Upper lobe of left lung (tissue), 4 donors: ENCODE data around the gene BPIFB4.

Source experiments
- CTCF ChIP-seq, 6 experiments: fragments of 450-650 bp in 4 of 6; fragments of 200-600 bp in 2 of 6; sonication (generic) in 2 of 6; IDR thresholded peaks; one replicate each; pipeline ENCODE4 v1.5.1; 2016 to 2019; ENCODE audit warnings: antibody characterized with exemption in 6 of 6
- EP300 ChIP-seq, 4 donors: sonication (generic); formaldehyde crosslinking; IDR thresholded peaks; one replicate each; pipeline ENCODE4 v1.5.1; 2017; ENCODE audit warnings: antibody characterized with exemption in 4 of 4, control low read depth in 2 of 4
- POLR2A ChIP-seq, 4 donors: fragments of 450-650 bp; IDR thresholded peaks; one replicate each; pipeline ENCODE4 v1.5.1; 2016 to 2017; ENCODE audit warnings: antibody characterized with exemption in 4 of 4, mild to moderate bottlenecking in 2 of 4
- POLR2AphosphoS5 ChIP-seq, 2 donors: sonication (generic); formaldehyde crosslinking; IDR thresholded peaks; one replicate each; pipeline ENCODE4 v1.5.1; 2017; ENCODE audit warnings: antibody characterized with exemption in 2 of 2

- TF ChIP-seq CTCF (IDR thresholded peaks at IDR 0.05) (no peak), POLR2A (IDR thresholded peaks at IDR 0.05) (no peak), POLR2AphosphoS5 (IDR thresholded peaks at IDR 0.05) (no peak), EP300 (IDR thresholded peaks at IDR 0.05) (no peak)
These were observed 16.2 kb upstream of the BPIFB4 start for GRCh38 chr20:33063271-33063670.
